Cardiac muscle cell (in vitro differentiated cells and primary cell): ENCODE results near the gene AGAP1. TPM values are rescaled to one million over a fixed set of nuclear protein-coding genes. Genes with fewer than 3 reads are reported as not detected.

Source experiments
- DNase-seq, 2 donors: peaks; one replicate each; pipeline versions ENCODE4 v3.0.0 to v3.0.0-alpha.2; 2010 to 2017; ENCODE audit warnings: low read depth in 1 of 2, low spot score in 1 of 2
- H3K27ac ChIP-seq: fragments of 200-600 bp; sonication (generic); 2 replicates; pipeline ENCODE4 v1.5.1; 2016
- H3K27me3 ChIP-seq: fragments of 200-600 bp; sonication (generic); 2 replicates; pipeline ENCODE4 v1.6.0; 2016; ENCODE audit warnings: control low read depth
- H3K36me3 ChIP-seq: fragments of 200-600 bp; sonication (generic); 2 replicates; pipeline ENCODE4 v1.5.1; 2016; ENCODE audit warnings: control low read depth
- H3K4me1 ChIP-seq: fragments of 200-600 bp; sonication (generic); 2 replicates; pipeline ENCODE4 v1.8.1; 2017; ENCODE audit warnings: low read depth, mild to moderate bottlenecking, mixed run types
- H3K4me3 ChIP-seq: fragments of 200-600 bp; sonication (generic); 2 replicates; pipeline ENCODE4 v1.5.1; 2016; ENCODE audit warnings: mild to moderate bottlenecking
- H3K9me3 ChIP-seq: fragments of 200-600 bp; sonication (generic); 2 replicates; pipeline ENCODE4 v1.5.1; 2017; ENCODE audit warnings: low read depth, mild to moderate bottlenecking, control low read depth
- CTCF ChIP-seq: IDR thresholded peaks from 2 replicates; pipeline ENCODE4 v1.5.1; 2012; ENCODE audit warnings: low read depth, mild to moderate bottlenecking, low read length
- polyA plus RNA-seq: library from polyadenylated mRNA; unstranded; fragments of >200 nt; fragmentation: Nextera tagmentation; extraction: Ambion mirVana; gene quantifications from 2 replicates; pipeline ENCODE4 v1.2.1, GENCODE V29; 2016
- total RNA-seq: library from RNA; depleted of rRNA; stranded (reverse); fragments of >200 nt; gene quantifications from 2 replicates; pipeline ENCODE4 v1.2.3, GENCODE V29; 2016

AGAP1 gene
- total and polyA plus RNA-seq, 2 experiments from 2014 or later, result 8.6 to 38.2 TPM

GRCh38 chr2:235900631-235901030 is 406.8 kb downstream of the AGAP1 start:
- Histone ChIP-seq H3K9me3 (no peaks in the 10 kb centered on the region), H3K27ac (no peak overlapping the region), H3K27me3 (no peaks in the 10 kb centered on the region), H3K4me1 (peaks cover 38% of the 10 kb centered on the region), H3K4me3 (no peak overlapping the region), H3K36me3 (no peaks in the 10 kb centered on the region)
- TF ChIP-seq CTCF, result no peak
- no peak for DNase-seq

- Histone ChIP-seq H3K36me3 (no peaks in the 10 kb centered on the region), H3K27ac (no peak overlapping the region), H3K4me1 (peaks cover 38% of the 10 kb centered on the region), H3K27me3 (no peaks in the 10 kb centered on the region), H3K4me3 (no peak overlapping the region), H3K9me3 (no peaks in the 10 kb centered on the region)
- no peak for TF ChIP-seq CTCF
- DNase-seq, result no peak
Observed at GRCh38 chr2:235901243-235901642, 407.4 kb downstream of the AGAP1 start.

GRCh38 chr2:235903782-235904584 is 410.1 kb downstream of the AGAP1 start:
- peak in 1 of 2 donors; percentile 30 for DNase-seq
- peaks cover 27% of the 10 kb centered on the region for H3K4me1 ChIP-seq
- no peaks in the 10 kb centered on the region for H3K36me3 ChIP-seq
- no peak for TF ChIP-seq CTCF
- peak overlapping the region; percentile 4 for H3K27ac ChIP-seq
- H3K27me3 ChIP-seq, result no peaks in the 10 kb centered on the region
- H3K4me3 ChIP-seq, result no peak overlapping the region
- no peaks in the 10 kb centered on the region for H3K9me3 ChIP-seq

GRCh38 chr2:235904585-235904931 is 410.7 kb downstream of the AGAP1 start:
- Histone ChIP-seq H3K27me3 (no peaks in the 10 kb centered on the region), H3K4me1 (peaks cover 27% of the 10 kb centered on the region)
- no peak for TF ChIP-seq CTCF

GRCh38 chr2:235908826-235909225 is 415.0 kb downstream of the AGAP1 start:
- Histone ChIP-seq H3K4me3 (no peak overlapping the region), H3K27me3 (no peaks in the 10 kb centered on the region), H3K27ac (no peak overlapping the region), H3K36me3 (no peaks in the 10 kb centered on the region), H3K9me3 (no peaks in the 10 kb centered on the region), H3K4me1 (peaks cover 15% of the 10 kb centered on the region)
- no peak for DNase-seq
- TF ChIP-seq CTCF, result no peak

More at GRCh38 chr2:235904585-235904931, 410.7 kb downstream of the AGAP1 start:
- H3K36me3 ChIP-seq, result no peaks in the 10 kb centered on the region
- no peak overlapping the region for H3K4me3 ChIP-seq
- no peaks in the 10 kb centered on the region for H3K9me3 ChIP-seq
- no peak overlapping the region for H3K27ac ChIP-seq
- no peak for DNase-seq
